Stimulated activated CD4-positive, alpha-beta T cell treated with anti-CD3 and anti-CD28 coated beads, TNF-alpha, amount 100 ng/mL, for 4 hours (primary cell): ENCODE measurements around the gene ROR1.

ENCODE experiments used
- DNase-seq, 3 experiments: peaks; one replicate each; pipeline ENCODE4 v3.0.0-alpha.2; 2020; ENCODE audit warnings: low read depth in 3 of 3

ROR1 gene

GRCh38 chr1:64055310-64055709, 281.5 kb downstream of the ROR1 start:
- DNase-seq = no peak

- no peak for DNase-seq
Measured at GRCh38 chr1:64059556-64059955, 285.7 kb downstream of the ROR1 start.

- DNase-seq = no peak
Measured at GRCh38 chr1:64060611-64061302, 286.9 kb downstream of the ROR1 start.

GRCh38 chr1:64061430-64062104, 287.8 kb downstream of the ROR1 start:
- no peak for DNase-seq

GRCh38 chr1:64062529-64062928, 288.7 kb downstream of the ROR1 start:
- no peak for DNase-seq

- no peak for DNase-seq
Measured at GRCh38 chr1:64062941-64063581, 289.2 kb downstream of the ROR1 start.

GRCh38 chr1:64065571-64065970, 291.8 kb downstream of the ROR1 start:
- no peak for DNase-seq

GRCh38 chr1:64072089-64072793, 298.4 kb downstream of the ROR1 start:
- no peak for DNase-seq

- no peak for DNase-seq
Measured at GRCh38 chr1:64073705-64074104, 299.9 kb downstream of the ROR1 start.

GRCh38 chr1:64074767-64075166, 300.9 kb downstream of the ROR1 start:
- no peak for DNase-seq

- DNase-seq = no peak
Measured at GRCh38 chr1:64077281-64077940, 303.6 kb downstream of the ROR1 start.

GRCh38 chr1:64080941-64081562, 307.2 kb downstream of the ROR1 start:
- no peak for DNase-seq

GRCh38 chr1:64082459-64082858, 308.6 kb downstream of the ROR1 start:
- DNase-seq = no peak

- DNase-seq = no peak
Measured at GRCh38 chr1:64084451-64084850, 310.6 kb downstream of the ROR1 start.

- DNase-seq = no peak
Measured at GRCh38 chr1:64087768-64088167, 314.0 kb downstream of the ROR1 start.

GRCh38 chr1:64090436-64090835, 316.6 kb downstream of the ROR1 start:
- DNase-seq = no peak

GRCh38 chr1:64092851-64093371, 319.1 kb downstream of the ROR1 start:
- no peak for DNase-seq

GRCh38 chr1:64093941-64094340, 320.1 kb downstream of the ROR1 start:
- DNase-seq = no peak

GRCh38 chr1:64095832-64096231, 322.0 kb downstream of the ROR1 start:
- no peak for DNase-seq

GRCh38 chr1:64097859-64098258, 324.0 kb downstream of the ROR1 start:
- no peak for DNase-seq

GRCh38 chr1:64098436-64098835, 324.6 kb downstream of the ROR1 start:
- DNase-seq = no peak
